CD14-positive monocyte (primary cell): ENCODE data around the gene PRB4. TPM values are rescaled to one million over a fixed set of nuclear protein-coding genes. Genes with fewer than 3 reads are reported as not detected.

Source experiments
- DNase-seq, 3 donors: peaks; one replicate each; pipeline ENCODE4 v3.0.0-alpha.2; 2011 to 2022
- H2AFZ ChIP-seq: 2 replicates; pipeline ENCODE4 v1.6.0; 2012; ENCODE audit warnings: mild to moderate bottlenecking, low read depth, low read length, inconsistent platforms; ENCODE audit not compliant: insufficient read depth, poor library complexity, severe bottlenecking
- H3K27ac ChIP-seq, 2 donors: 1 replicate in 1 of 2; 2 replicates in 1 of 2; pipeline ENCODE4 v1.5.1; 2012 to 2013; ENCODE audit warnings: low read length in 2 of 2, control low read depth in 1 of 2, inconsistent platforms in 1 of 2, low read depth in 1 of 2, mild to moderate bottlenecking in 1 of 2
- H3K27me3 ChIP-seq, 2 donors: one replicate each; pipeline versions ENCODE4 v1.6.0 to v1.6.1; 2011 to 2013; ENCODE audit warnings: low read length in 2 of 2; ENCODE audit not compliant: control insufficient read depth in 2 of 2, insufficient read depth in 2 of 2
- H3K36me3 ChIP-seq, 2 donors: replicated peaks in 1 of 2; 1 replicate in 1 of 2; 2 replicates in 1 of 2; pipeline versions ENCODE4 v1.5.1 to v1.6.1; 2012 to 2013; ENCODE audit warnings: low read length in 2 of 2, control low read depth in 1 of 2, inconsistent platforms in 1 of 2, mild to moderate bottlenecking in 1 of 2; ENCODE audit not compliant: insufficient read depth in 2 of 2, control insufficient read depth in 1 of 2
- H3K4me1 ChIP-seq, 2 donors: 1 replicate in 1 of 2; 2 replicates in 1 of 2; pipeline versions ENCODE4 v1.5.1 to v1.6.1; 2012 to 2013; ENCODE audit warnings: low read length in 2 of 2, control low read depth in 1 of 2, inconsistent platforms in 1 of 2, mild to moderate bottlenecking in 1 of 2, moderate library complexity in 1 of 2; ENCODE audit not compliant: insufficient read depth in 2 of 2, control insufficient read depth in 1 of 2
- H3K4me2 ChIP-seq: replicated peaks from 2 replicates; pipeline ENCODE3; 2012; ENCODE audit warnings: low read length, moderate library complexity, mild to moderate bottlenecking; ENCODE audit not compliant: poor library complexity, severe bottlenecking; ENCODE audit errors: extremely low read depth
- H3K4me3 ChIP-seq, 3 experiments: fragments of 200-600 bp in 1 of 3; sonication (generic) in 1 of 3; replicated peaks in 1 of 3; 1 replicate in 2 of 3; 2 replicates in 1 of 3; pipeline ENCODE4 v1.5.1; 2011 to 2013; ENCODE audit warnings: low read length in 3 of 3, mild to moderate bottlenecking in 3 of 3, control low read depth in 2 of 3, low read depth in 2 of 3, inconsistent platforms in 1 of 3, moderate library complexity in 1 of 3
- H3K79me2 ChIP-seq: 2 replicates; pipeline ENCODE4 v1.6.0; 2012; ENCODE audit warnings: mild to moderate bottlenecking, control low read depth, inconsistent platforms, low read length, moderate library complexity; ENCODE audit not compliant: insufficient read depth
- H3K9ac ChIP-seq: 2 replicates; pipeline ENCODE4 v1.6.0; 2017; ENCODE audit warnings: low read length, mild to moderate bottlenecking; ENCODE audit not compliant: insufficient read depth, poor library complexity, severe bottlenecking
- H3K9me3 ChIP-seq, 2 donors: replicated peaks in 1 of 2; 1 replicate in 1 of 2; 2 replicates in 1 of 2; pipeline versions ENCODE4 v1.5.1 to v1.6.1; 2012 to 2013; ENCODE audit warnings: low read length in 2 of 2, control low read depth in 1 of 2; ENCODE audit not compliant: control insufficient read depth in 1 of 2, insufficient read depth in 1 of 2
- H4K20me1 ChIP-seq: 2 replicates; pipeline ENCODE4 v1.6.0; 2012; ENCODE audit warnings: mild to moderate bottlenecking, low read length, control low read depth, moderate library complexity; ENCODE audit not compliant: insufficient read depth
- H3K27ac Mint-ChIP-seq, 7 donors: one replicate each; pipeline ENCODE4 v1.8.0; 2020; ENCODE audit warnings: mild to moderate bottlenecking in 7 of 7, mixed read lengths in 7 of 7, moderate library complexity in 6 of 7, inconsistent platforms in 2 of 7
- H3K27me3 Mint-ChIP-seq, 3 donors: one replicate each; pipeline ENCODE4 v1.8.0; 2021 to 2022; ENCODE audit warnings: low read depth in 3 of 3, mild to moderate bottlenecking in 3 of 3, mixed read lengths in 3 of 3, moderate library complexity in 3 of 3, inconsistent platforms in 1 of 3
- H3K36me3 Mint-ChIP-seq, 2 donors: one replicate each; pipeline ENCODE4 v1.8.0; 2020; ENCODE audit warnings: mixed read lengths in 2 of 2, inconsistent platforms in 1 of 2, mild to moderate bottlenecking in 1 of 2
- H3K4me1 Mint-ChIP-seq: one replicate; pipeline ENCODE4 v1.8.0; 2020; ENCODE audit warnings: mild to moderate bottlenecking, mixed read lengths
- H3K4me3 Mint-ChIP-seq, 2 donors: one replicate each; pipeline ENCODE4 v1.8.0; 2020; ENCODE audit warnings: mild to moderate bottlenecking in 2 of 2, mixed read lengths in 2 of 2, moderate library complexity in 1 of 2
- H3K9me3 Mint-ChIP-seq, 7 donors: one replicate each; pipeline ENCODE4 v1.8.0; 2020 to 2022; ENCODE audit warnings: mixed read lengths in 7 of 7, mild to moderate bottlenecking in 6 of 7, moderate library complexity in 6 of 7, inconsistent platforms in 2 of 7
- CTCF ChIP-seq: fragments of 200-600 bp; IDR thresholded peaks from one replicate; pipeline ENCODE4 v1.8.0; 2022; ENCODE audit warnings: antibody characterized with exemption, mild to moderate bottlenecking
- WGBS: methylation state at CpG from one replicate; pipeline ENCODE4 v1.1.5; 2013; ENCODE audit warnings: missing lambda C conversion rate; ENCODE audit not compliant: insufficient coverage; 5-methylcytosine and 5-hydroxymethylcytosine counted together
- intact Hi-C, 2 donors: fragments of 100-400 bp; cut with micrococcal nuclease; formaldehyde crosslinking; loops; one replicate each; pipeline versions ENCODE4 v1.15.0 to v1.15.1; 2023
- polyA plus RNA-seq, 3 donors: library from polyadenylated mRNA; depleted of rRNA in 1 of 3; unstranded in 2 of 3; stranded (reverse) in 1 of 3; fragments of 300-500 nt in 2 of 3; fragments of >200 nt in 1 of 3; fragmentation: Illumina TruSeq in 2 of 3; gene quantifications; 1 replicate in 2 of 3; 2 replicates in 1 of 3; pipeline ENCODE4 v1.2.3, GENCODE V29; 2012 to 2021

Gene PRB4
- polyA plus RNA-seq, 3 donors: not detected

GRCh38 chr12:11264501-11264900 lies 45.7 kb downstream of the PRB4 start:
- no peak overlapping the region for H3K4me3 Mint-ChIP-seq
- H3K36me3 ChIP-seq: no peaks in the 10 kb centered on the region
- intact Hi-C loops: no loop called here
- H3K4me3 ChIP-seq: no peak overlapping the region
- no peak overlapping the region for H3K4me2 ChIP-seq
- no peaks in the 10 kb centered on the region for H3K9me3 ChIP-seq
- H3K4me1 ChIP-seq: no peaks in the 10 kb centered on the region
- no peak for DNase-seq
- H3K27ac ChIP-seq: no peak overlapping the region
- no CpG with 5 or more reads among the region's 1 CpG for WGBS
- H3K27me3 ChIP-seq: no peaks in the 10 kb centered on the region
- H3K36me3 Mint-ChIP-seq: no peaks in the 10 kb centered on the region
- no peaks in the 10 kb centered on the region for H3K79me2 ChIP-seq
- H3K9ac ChIP-seq: no peak overlapping the region
- H3K9me3 Mint-ChIP-seq: peaks cover 4 to 27% (median 12%) of the 10 kb centered on the region in 7 donors
- TF ChIP-seq CTCF: no peak
- H3K4me1 Mint-ChIP-seq: no peaks in the 10 kb centered on the region
- H4K20me1 ChIP-seq: no peaks in the 10 kb centered on the region
- no peak overlapping the region for H3K27ac Mint-ChIP-seq
- peaks cover 0 to 2% (median 1%) of the 10 kb centered on the region in 3 donors for H3K27me3 Mint-ChIP-seq
- no peak overlapping the region for H2AFZ ChIP-seq

Other genes starting within 250 kb of the PRB4 start
- gene TAS2R46, start 248.1 kb downstream of the PRB4 start, polyA plus RNA-seq: under 1 TPM in 1 of 3 donors, not detected in 2; 0.36 TPM
- gene TAS2R43, start 218.1 kb downstream of the PRB4 start, polyA plus RNA-seq: not detected
- gene TAS2R30, start 175.8 kb downstream of the PRB4 start, polyA plus RNA-seq: under 1 TPM in 1 of 3 donors, not detected in 2; 0.05 TPM
- 1 to 10 TPM; 1.4 to 7.8 (median 7.3) TPM for gene SMIM10L1, start 139.2 kb downstream of the PRB4 start, polyA plus RNA-seq
- not detected for gene TAS2R42, start 123.5 kb downstream of the PRB4 start, polyA plus RNA-seq
- gene PRB3, start 40.7 kb downstream of the PRB4 start, polyA plus RNA-seq: not detected
- not detected for gene PRB2, start 85.1 kb upstream of the PRB4 start, polyA plus RNA-seq